ENCODE data around the gene ANAPC10. TPM values are rescaled to one million over a fixed set of nuclear protein-coding genes. Genes with fewer than 3 reads are reported as not detected.

The ANAPC10 gene
- 9.9 and 27.5 TPM in 2 replicates for total RNA-seq

GRCh38 chr4:145097821-145098674 lies at the start of gene ANAPC10, which contains the start of gene ABCE1:
ANAPC10 (minus strand) TSS chr4:145098196; CDS start chr4:145096099, 2,097 bp downstream.
ABCE1 (plus strand) TSS chr4:145098311; CDS start chr4:145104413, 6,102 bp downstream.

Other genes starting within 250 kb of the ANAPC10 start
- 70.0 and 82.2 TPM in 2 replicates for gene ABCE1, start 115 bp upstream of the ANAPC10 start, total RNA-seq
- gene OTUD4, start 82.4 kb upstream of the ANAPC10 start, total RNA-seq, result 12.6 and 13.5 TPM in 2 replicates

Measured in pericardium fibroblast (primary cell).